ENCODE measurements around the gene LRPPRC. TPM values are rescaled to one million over a fixed set of nuclear protein-coding genes. Genes with fewer than 3 reads are reported as not detected.
A peak's percentile ranks its signal among the peaks of the same experiment; 100 is the strongest.

Gene LRPPRC
- total and polyA plus RNA-seq, 5 donors from 2014 or later, result 34.0 to 48.5 (median 37.0) TPM

DNA sequence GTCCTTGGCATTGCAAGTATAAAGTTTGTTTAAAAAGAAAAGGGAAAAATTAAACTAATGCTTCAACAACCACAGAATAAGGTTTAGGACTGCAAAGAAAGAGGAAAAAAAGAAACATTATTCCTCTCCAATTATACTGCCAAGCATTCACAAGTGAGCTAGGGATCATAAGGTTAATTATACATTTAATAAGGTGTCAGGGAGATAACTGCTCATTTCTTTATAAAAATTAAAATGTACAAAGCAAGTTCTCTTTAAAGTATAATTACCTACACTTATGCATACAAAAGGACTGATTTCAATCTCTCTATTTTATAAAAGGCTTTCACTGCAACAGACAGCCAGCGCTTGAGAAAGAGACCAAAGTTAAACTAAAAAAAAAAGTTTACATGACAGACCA lies 98.9 kb downstream of the LRPPRC start:
- no peak for DNase-seq
- no peaks in the 10 kb centered on the region for H3K27me3 ChIP-seq (ENCODE audit: control insufficient read depth, insufficient read depth, low read length)
- H3K4me3 Mint-ChIP-seq, result no peak overlapping the region
- H3K4me3 ChIP-seq (ENCODE audit: low read depth, low read length), result no peak overlapping the region
- no peak overlapping the region for H3K27ac ChIP-seq (ENCODE audit: insufficient read depth, low read length, poor library complexity, severe bottlenecking)
- no peaks in the 10 kb centered on the region for H3K9me3 Mint-ChIP-seq
- peaks cover 49% of the 10 kb centered on the region for H3K36me3 Mint-ChIP-seq
- H3K36me3 ChIP-seq (ENCODE audit: control insufficient read depth, insufficient read depth, low read length), result peaks cover 69% of the 10 kb centered on the region
- H3K9me3 ChIP-seq (ENCODE audit: control insufficient read depth in 2 of 2, low read length in 2 of 2), result no peaks in the 10 kb centered on the region
- no peak for ATAC-seq (ENCODE audit: low read depth in 2 of 2)
- no peaks in the 10 kb centered on the region for H3K4me1 ChIP-seq (ENCODE audit: control insufficient read depth, insufficient read depth, low read length, poor library complexity, severe bottlenecking)
- no peak overlapping the region for H3K27ac Mint-ChIP-seq
- H3K27me3 Mint-ChIP-seq, result no peaks in the 10 kb centered on the region
- no peaks in the 10 kb centered on the region for H3K4me1 Mint-ChIP-seq

DNA sequence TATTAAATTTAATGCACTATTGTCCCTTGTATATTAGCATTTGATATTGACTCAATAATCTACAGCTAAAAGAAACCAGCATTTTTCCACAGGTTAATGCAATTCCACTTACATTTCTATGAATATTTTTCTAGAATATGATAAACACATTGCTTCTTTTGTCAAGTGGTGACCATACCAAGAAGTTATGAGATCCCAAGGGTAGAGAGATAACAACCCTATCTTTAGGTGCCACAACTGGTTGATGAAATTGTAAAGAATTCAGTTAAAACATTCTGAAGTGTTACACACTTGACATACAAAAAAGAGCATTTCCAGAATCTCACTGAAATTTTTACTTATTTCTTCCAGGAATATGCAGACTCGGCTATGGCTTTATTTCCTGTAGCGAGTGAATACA lies 101.0 kb downstream of the LRPPRC start:
- H3K27ac ChIP-seq (ENCODE audit: insufficient read depth, low read length, poor library complexity, severe bottlenecking), result no peak overlapping the region
- Mint-ChIP-seq H3K4me1 (peaks cover 0 to 2% (median 0%) of the 10 kb centered on the region in 4 donors), H3K36me3 (peaks cover 62% of the 10 kb centered on the region), H3K4me3 (no peak overlapping the region), H3K9me3 (no peaks in the 10 kb centered on the region), H3K27ac (no peak overlapping the region), H3K27me3 (no peaks in the 10 kb centered on the region)
- H3K4me3 ChIP-seq (ENCODE audit: low read depth, low read length), result no peak overlapping the region
- no peaks in the 10 kb centered on the region for H3K27me3 ChIP-seq (ENCODE audit: control insufficient read depth, insufficient read depth, low read length)
- no peaks in the 10 kb centered on the region for H3K4me1 ChIP-seq (ENCODE audit: control insufficient read depth, insufficient read depth, low read length, poor library complexity, severe bottlenecking)
- peaks cover 71% of the 10 kb centered on the region for H3K36me3 ChIP-seq (ENCODE audit: control insufficient read depth, insufficient read depth, low read length)
- ATAC-seq (ENCODE audit: low read depth in 2 of 2) (no peak), DNase-seq (no peak)
- H3K9me3 ChIP-seq (ENCODE audit: control insufficient read depth in 2 of 2, low read length in 2 of 2), result no peaks in the 10 kb centered on the region

DNA sequence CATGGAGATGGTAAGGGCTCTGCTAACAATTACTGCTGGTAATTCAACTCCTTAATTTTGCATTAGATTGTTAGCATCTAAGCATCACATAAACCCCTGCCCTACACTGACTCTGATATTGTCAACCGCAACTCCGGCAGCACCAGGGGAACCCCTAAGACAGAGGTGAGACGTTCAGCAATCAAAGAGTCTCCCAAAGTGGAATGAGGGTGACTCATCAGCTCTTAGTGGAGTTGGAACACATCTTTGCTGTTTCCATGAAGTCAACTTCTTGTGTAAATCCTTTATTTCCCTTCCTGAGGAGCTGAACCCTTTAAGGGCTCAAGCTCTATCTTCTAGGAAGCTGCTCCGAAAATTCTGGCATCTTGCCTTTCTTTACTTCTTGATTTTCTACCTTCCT lies 104.9 kb downstream of the LRPPRC start:
- Histone ChIP-seq H3K9me3 (ENCODE audit: control insufficient read depth in 2 of 2, low read length in 2 of 2) (no peaks in the 10 kb centered on the region), H3K27ac (ENCODE audit: insufficient read depth, low read length, poor library complexity, severe bottlenecking) (no peak overlapping the region), H3K4me1 (ENCODE audit: control insufficient read depth, insufficient read depth, low read length, poor library complexity, severe bottlenecking) (no peaks in the 10 kb centered on the region), H3K4me3 (ENCODE audit: low read depth, low read length) (no peak overlapping the region), H3K27me3 (ENCODE audit: control insufficient read depth, insufficient read depth, low read length) (no peaks in the 10 kb centered on the region), H3K36me3 (ENCODE audit: control insufficient read depth, insufficient read depth, low read length) (peaks cover 72% of the 10 kb centered on the region)
- ATAC-seq (ENCODE audit: low read depth in 2 of 2) (no peak), DNase-seq (no peak)
- Mint-ChIP-seq H3K9me3 (no peaks in the 10 kb centered on the region), H3K4me1 (peaks cover 0 to 2% (median 0%) of the 10 kb centered on the region in 4 donors), H3K27ac (no peak overlapping the region), H3K36me3 (peaks cover 63% of the 10 kb centered on the region), H3K4me3 (no peak overlapping the region), H3K27me3 (no peaks in the 10 kb centered on the region)

DNA sequence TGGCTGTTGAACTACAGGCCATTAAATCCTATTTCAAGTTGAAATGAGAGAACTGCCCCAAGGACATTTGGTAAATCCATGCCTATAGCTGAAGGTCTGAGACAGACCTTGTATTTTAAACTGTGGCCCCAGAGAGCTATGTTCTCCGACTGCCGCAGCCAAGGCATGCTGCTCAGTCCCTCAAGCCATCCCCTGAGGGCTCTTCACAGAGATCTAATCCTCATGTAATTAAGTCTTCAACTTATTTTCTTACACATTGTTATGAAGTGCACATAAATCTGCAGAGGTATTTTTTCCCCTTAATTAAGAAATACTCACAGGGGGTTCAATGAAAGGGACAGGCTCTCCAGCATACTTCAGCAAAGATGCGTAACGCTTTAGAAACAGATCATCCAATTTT lies 106.4 kb downstream of the LRPPRC start:
- Histone ChIP-seq H3K9me3 (ENCODE audit: control insufficient read depth in 2 of 2, low read length in 2 of 2) (no peaks in the 10 kb centered on the region), H3K27ac (ENCODE audit: insufficient read depth, low read length, poor library complexity, severe bottlenecking) (no peak overlapping the region), H3K4me1 (ENCODE audit: control insufficient read depth, insufficient read depth, low read length, poor library complexity, severe bottlenecking) (no peaks in the 10 kb centered on the region), H3K27me3 (ENCODE audit: control insufficient read depth, insufficient read depth, low read length) (no peaks in the 10 kb centered on the region), H3K36me3 (ENCODE audit: control insufficient read depth, insufficient read depth, low read length) (peaks cover 60% of the 10 kb centered on the region), H3K4me3 (ENCODE audit: low read depth, low read length) (no peak overlapping the region)
- Mint-ChIP-seq H3K4me1 (peaks cover 0 to 2% (median 0%) of the 10 kb centered on the region in 4 donors), H3K27me3 (no peaks in the 10 kb centered on the region), H3K9me3 (no peaks in the 10 kb centered on the region), H3K27ac (no peak overlapping the region), H3K36me3 (peaks cover 61% of the 10 kb centered on the region), H3K4me3 (no peak overlapping the region)
- ATAC-seq (ENCODE audit: low read depth in 2 of 2) (no peak), DNase-seq (no peak)

DNA sequence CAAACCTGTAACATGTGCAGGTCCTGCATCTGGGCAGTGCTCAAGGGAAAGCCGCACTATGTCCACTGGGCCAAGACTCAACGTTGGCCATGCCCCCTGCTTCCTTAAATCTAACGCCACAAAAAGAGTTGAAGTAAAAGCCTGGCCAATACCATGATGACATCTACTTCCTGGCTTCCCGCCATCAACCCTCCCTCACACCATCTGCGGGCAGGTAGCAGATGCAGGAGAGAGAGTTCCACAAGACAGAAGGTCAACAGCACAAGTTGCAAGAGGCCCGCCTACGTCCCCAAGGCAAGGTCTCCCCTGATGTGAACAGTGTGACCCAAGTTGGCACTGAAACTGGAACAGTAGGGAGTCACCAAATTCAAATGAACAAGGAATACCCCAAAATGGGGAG lies 108.6 kb downstream of the LRPPRC start:
- Histone ChIP-seq H3K4me1 (ENCODE audit: control insufficient read depth, insufficient read depth, low read length, poor library complexity, severe bottlenecking) (no peaks in the 10 kb centered on the region), H3K27ac (ENCODE audit: insufficient read depth, low read length, poor library complexity, severe bottlenecking) (no peak overlapping the region), H3K4me3 (ENCODE audit: low read depth, low read length) (no peak overlapping the region), H3K36me3 (ENCODE audit: control insufficient read depth, insufficient read depth, low read length) (peaks cover 44% of the 10 kb centered on the region), H3K27me3 (ENCODE audit: control insufficient read depth, insufficient read depth, low read length) (no peaks in the 10 kb centered on the region), H3K9me3 (ENCODE audit: control insufficient read depth in 2 of 2, low read length in 2 of 2) (no peaks in the 10 kb centered on the region)
- H3K27me3 Mint-ChIP-seq, result no peaks in the 10 kb centered on the region
- no peak overlapping the region for H3K27ac Mint-ChIP-seq
- no peaks in the 10 kb centered on the region for H3K9me3 Mint-ChIP-seq
- peaks cover 0 to 2% (median 0%) of the 10 kb centered on the region in 4 donors for H3K4me1 Mint-ChIP-seq
- DNase-seq (no peak), ATAC-seq (ENCODE audit: low read depth in 2 of 2) (no peak)
- H3K36me3 Mint-ChIP-seq, result peaks cover 48% of the 10 kb centered on the region
- H3K4me3 Mint-ChIP-seq, result no peak overlapping the region

DNA sequence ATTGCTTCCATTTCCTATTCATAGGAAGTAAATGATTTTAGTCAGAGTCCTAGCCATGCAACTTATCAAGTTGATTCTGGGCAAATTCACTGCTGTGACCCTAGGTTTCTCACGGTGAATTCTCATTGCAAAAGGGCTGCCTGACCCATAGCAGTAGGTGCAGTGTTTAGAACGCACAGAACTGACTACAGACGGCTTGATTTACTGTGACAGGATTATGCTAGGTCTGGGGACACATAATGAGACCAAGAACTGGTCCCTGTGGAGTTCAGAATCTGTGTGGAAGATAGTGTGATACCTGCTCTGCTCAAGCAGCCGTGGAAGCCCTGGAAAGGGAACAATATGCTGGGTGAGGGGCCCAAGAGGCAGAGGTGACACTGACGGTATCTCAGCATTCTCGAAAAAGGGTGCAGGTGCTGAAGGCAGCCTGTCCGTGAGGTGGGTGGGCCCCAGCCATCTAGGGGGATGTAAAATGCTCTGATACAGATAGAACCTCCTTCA lies 110.6 kb downstream of the LRPPRC start:
- ATAC-seq (ENCODE audit: low read depth in 2 of 2) (no peak), DNase-seq (no peak)
- H3K4me1 ChIP-seq (ENCODE audit: control insufficient read depth, insufficient read depth, low read length, poor library complexity, severe bottlenecking), result no peaks in the 10 kb centered on the region
- no peaks in the 10 kb centered on the region for H3K27me3 ChIP-seq (ENCODE audit: control insufficient read depth, insufficient read depth, low read length)
- Mint-ChIP-seq H3K27ac (peak overlapping the region in 1 of 3 donors; percentile 65), H3K4me1 (no peaks in the 10 kb centered on the region), H3K9me3 (no peaks in the 10 kb centered on the region), H3K36me3 (peaks cover 38% of the 10 kb centered on the region), H3K27me3 (no peaks in the 10 kb centered on the region), H3K4me3 (no peak overlapping the region)
- H3K9me3 ChIP-seq (ENCODE audit: control insufficient read depth in 2 of 2, low read length in 2 of 2), result no peaks in the 10 kb centered on the region
- H3K4me3 ChIP-seq (ENCODE audit: low read depth, low read length), result no peak overlapping the region
- no peak overlapping the region for H3K27ac ChIP-seq (ENCODE audit: insufficient read depth, low read length, poor library complexity, severe bottlenecking)
- peaks cover 30% of the 10 kb centered on the region for H3K36me3 ChIP-seq (ENCODE audit: control insufficient read depth, insufficient read depth, low read length)

DNA sequence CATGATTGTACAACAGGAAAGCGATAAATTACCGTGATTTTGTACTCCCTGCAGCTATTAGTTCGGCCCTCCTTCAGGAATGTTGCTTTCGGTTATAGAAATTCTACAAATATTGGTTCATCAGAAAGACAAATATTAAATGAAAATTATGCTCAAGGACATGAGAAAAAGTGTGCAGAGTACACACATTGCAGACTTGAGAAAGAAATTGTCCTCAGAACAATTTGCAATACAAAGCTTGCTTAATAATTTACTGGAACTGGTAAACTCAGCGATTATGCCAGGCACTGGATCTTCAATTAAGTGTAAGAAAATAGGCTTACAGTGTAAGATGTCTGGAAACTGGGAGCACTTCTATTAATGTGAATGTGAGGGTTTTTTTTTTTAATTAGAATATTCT lies 111.1 kb downstream of the LRPPRC start:
- Mint-ChIP-seq H3K27ac (no peak overlapping the region), H3K27me3 (no peaks in the 10 kb centered on the region), H3K4me1 (no peaks in the 10 kb centered on the region), H3K36me3 (peaks cover 34% of the 10 kb centered on the region), H3K9me3 (no peaks in the 10 kb centered on the region), H3K4me3 (no peak overlapping the region)
- Histone ChIP-seq H3K9me3 (ENCODE audit: control insufficient read depth in 2 of 2, low read length in 2 of 2) (no peaks in the 10 kb centered on the region), H3K27me3 (ENCODE audit: control insufficient read depth, insufficient read depth, low read length) (no peaks in the 10 kb centered on the region), H3K4me3 (ENCODE audit: low read depth, low read length) (no peak overlapping the region), H3K36me3 (ENCODE audit: control insufficient read depth, insufficient read depth, low read length) (peaks cover 28% of the 10 kb centered on the region), H3K27ac (ENCODE audit: insufficient read depth, low read length, poor library complexity, severe bottlenecking) (no peak overlapping the region), H3K4me1 (ENCODE audit: control insufficient read depth, insufficient read depth, low read length, poor library complexity, severe bottlenecking) (no peaks in the 10 kb centered on the region)
- ATAC-seq (ENCODE audit: low read depth in 2 of 2) (no peak), DNase-seq (no peak)

DNA sequence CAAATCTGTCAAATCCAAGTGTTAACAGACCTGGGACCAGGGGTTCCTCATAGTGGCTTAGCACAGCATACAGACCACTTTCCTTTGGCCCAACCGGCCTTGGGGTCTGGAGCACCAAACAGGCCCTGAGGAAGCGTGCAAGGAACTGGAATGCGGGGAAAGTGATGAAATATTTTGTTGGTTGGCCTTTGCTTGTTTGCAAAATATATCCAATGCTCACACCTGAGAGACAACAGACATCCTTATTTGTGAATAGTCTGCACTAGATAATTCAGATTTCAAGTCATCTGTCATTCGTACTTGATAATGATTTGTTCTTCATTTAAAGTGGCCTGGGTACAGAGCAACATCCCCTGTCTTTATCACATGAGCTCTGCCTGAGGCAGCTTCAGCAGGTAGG lies 113.5 kb downstream of the LRPPRC start:
- DNase-seq, result no peak

More for the DNA sequence above, 113.5 kb downstream of the LRPPRC start:
- H3K4me1 Mint-ChIP-seq, result peaks cover 0 to 8% (median 5%) of the 10 kb centered on the region in 4 donors
- H3K4me3 Mint-ChIP-seq, result no peak overlapping the region
- H3K4me1 ChIP-seq (ENCODE audit: control insufficient read depth, insufficient read depth, low read length, poor library complexity, severe bottlenecking), result no peaks in the 10 kb centered on the region
- no peak overlapping the region for H3K4me3 ChIP-seq (ENCODE audit: low read depth, low read length)
- peak overlapping the region in 1 of 3 donors; percentile 44 for H3K27ac Mint-ChIP-seq
- no peaks in the 10 kb centered on the region for H3K27me3 Mint-ChIP-seq
- peaks cover 13% of the 10 kb centered on the region for H3K36me3 Mint-ChIP-seq
- no peaks in the 10 kb centered on the region for H3K27me3 ChIP-seq (ENCODE audit: control insufficient read depth, insufficient read depth, low read length)
- no peaks in the 10 kb centered on the region for H3K9me3 ChIP-seq (ENCODE audit: control insufficient read depth in 2 of 2, low read length in 2 of 2)
- no peak overlapping the region for H3K27ac ChIP-seq (ENCODE audit: insufficient read depth, low read length, poor library complexity, severe bottlenecking)
- peaks cover 8% of the 10 kb centered on the region for H3K36me3 ChIP-seq (ENCODE audit: control insufficient read depth, insufficient read depth, low read length)
- ATAC-seq (ENCODE audit: low read depth in 2 of 2), result no peak
- no peaks in the 10 kb centered on the region for H3K9me3 Mint-ChIP-seq

Measured in CD4-positive, CD25-positive, alpha-beta regulatory T cell (primary cell).